Activated T-cell treated with anti-CD3 and anti-CD28 coated beads, Interleukin-2, amount 50 U/mL, for 72 hours (primary cell): Measurements from ENCODE around the gene OR13C8. TPM values are rescaled to one million over a fixed set of nuclear protein-coding genes. Genes with fewer than 3 reads are reported as not detected.

Experiments
- total RNA-seq, 2 donors: library from RNA; stranded (reverse); gene quantifications; one replicate each; pipeline ENCODE4 v1.2.3, GENCODE V29; 2022

Gene OR13C8
- total RNA-seq, 2 donors from 2014 or later: not detected

Other genes starting within 250 kb of the OR13C8 start
- gene OR13F1, start 64.9 kb upstream of the OR13C8 start, total RNA-seq: not detected
- gene OR13C4, start 42.0 kb upstream of the OR13C8 start, total RNA-seq: not detected
- gene OR13C3, start 32.3 kb upstream of the OR13C8 start, total RNA-seq: not detected
- gene OR13C5, start 30.2 kb downstream of the OR13C8 start, total RNA-seq: not detected
- gene OR13C2, start 36.5 kb downstream of the OR13C8 start, total RNA-seq: not detected
- not detected for gene OR13C9, start 49.0 kb downstream of the OR13C8 start, total RNA-seq
- not detected for gene OR13D1, start 125.3 kb downstream of the OR13C8 start, total RNA-seq
- gene NIPSNAP3A, start 178.5 kb downstream of the OR13C8 start, total RNA-seq: 1 to 10 TPM; 9.2 to 9.9 TPM
- gene NIPSNAP3B, start 195.0 kb downstream of the OR13C8 start, total RNA-seq: 1 to 10 TPM in 1 of 2 donors, under 1 TPM in 1; 0.49 to 2.3 TPM